ENCODE results near the gene ABCC4. TPM values are rescaled to one million over a fixed set of nuclear protein-coding genes. Genes with fewer than 3 reads are reported as not detected.

Gene ABCC4
- total and polyA plus RNA-seq, 9 of the 15 experiments (the other 6 are each of a cell fraction or from before 2014, with no cell fraction given), result 9.4 to 46.1 (median 25.4) TPM

DNA sequence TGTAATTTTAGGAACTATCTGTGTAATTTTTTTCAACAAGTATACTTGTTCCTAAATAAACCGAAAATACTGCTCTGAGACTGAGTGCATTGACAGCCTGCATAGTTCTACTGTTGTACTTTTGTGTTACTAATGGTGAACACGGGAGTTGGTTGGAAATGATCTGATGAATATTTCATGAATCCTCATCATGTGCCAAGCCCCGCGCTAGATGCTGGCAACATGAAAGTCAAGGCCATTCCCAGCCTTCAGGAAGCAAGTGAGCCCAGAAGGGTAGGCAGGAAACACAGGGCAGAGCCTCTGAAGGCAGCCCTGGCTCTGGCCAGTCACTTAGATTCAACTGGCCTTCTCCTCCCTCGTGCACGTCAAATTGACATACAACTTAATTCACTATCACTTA, 106.1 kb downstream of the ABCC4 start:
- 96% methylated on average over 6 of the region's 6 CpGs for WGBS (ENCODE audit: insufficient coverage, low coverage, missing lambda C conversion rate)
- no peaks in the 10 kb centered on the region for H3K9me1 ChIP-seq (ENCODE audit: control insufficient read depth, insufficient read depth, low read length)
- no peak overlapping the region for H3K4me3 ChIP-seq
- no peak overlapping the region for H3K27ac ChIP-seq (ENCODE audit: extremely low read depth, low read depth, low read length)
- intact Hi-C loops (cut with micrococcal nuclease) (no loop called here), in situ Hi-C loops (cut with MboI) (loop anchor here (10.0 kb wide), 1 partner anchor 100 kb away; no protein-coding TSS in a partner anchor)
- ATAC-seq (no peak), DNase-seq (ENCODE audit: extremely low read depth in 1 of 4, low spot score in 3 of 4) (no peak), FAIRE-seq (no peak)
- H2AFZ ChIP-seq (ENCODE audit: low read depth, low read length), result no peak overlapping the region
- H4K20me1 ChIP-seq (replicated peaks; ENCODE audit: control insufficient read depth, insufficient read depth, low read length), result no peaks in the 10 kb centered on the region; the same call in 1 of the 2 replicates
- no TSS peak for BruUV-seq (replicated peaks)
- peaks cover 53% of the 10 kb centered on the region for H3K36me3 ChIP-seq (ENCODE audit: control insufficient read depth, insufficient read depth, low read length)
- H3K79me2 ChIP-seq (ENCODE audit: control insufficient read depth, insufficient read depth, low read length), result peaks cover 2% of the 10 kb centered on the region; the same call in 2 of the 3 replicates
- CTCF ChIA-PET (ENCODE audit: low intra/inter-chr PET ratio), result no interaction called here
- no peaks in the 10 kb centered on the region for H3K27me3 ChIP-seq (ENCODE audit: control insufficient read depth in 2 of 2, insufficient read depth in 2 of 2, low read length in 2 of 2)
- no peak overlapping the region for H3K4me2 ChIP-seq (ENCODE audit: insufficient read depth, low read length)
- no peaks in the 10 kb centered on the region for H3K9me3 ChIP-seq (replicated peaks; ENCODE audit: control insufficient read depth, insufficient read depth, low read depth, low read length)
- POLR2A ChIA-PET, result no interaction called here
- H3K9ac ChIP-seq (ENCODE audit: insufficient read depth in 1 of 2, low read depth in 2 of 2, low read length in 2 of 2), result no peak overlapping the region
- H3K4me1 ChIP-seq (replicated peaks in 1 of 2; ENCODE audit: control insufficient read depth in 2 of 2, insufficient read depth in 2 of 2, low read length in 2 of 2), result 0 out of 5 replicates have a peak, but pooled peaks cover 0 to 3% of the 10 kb centered on the region in 2 experiments
- TF ChIP-seq, protein P1, sequence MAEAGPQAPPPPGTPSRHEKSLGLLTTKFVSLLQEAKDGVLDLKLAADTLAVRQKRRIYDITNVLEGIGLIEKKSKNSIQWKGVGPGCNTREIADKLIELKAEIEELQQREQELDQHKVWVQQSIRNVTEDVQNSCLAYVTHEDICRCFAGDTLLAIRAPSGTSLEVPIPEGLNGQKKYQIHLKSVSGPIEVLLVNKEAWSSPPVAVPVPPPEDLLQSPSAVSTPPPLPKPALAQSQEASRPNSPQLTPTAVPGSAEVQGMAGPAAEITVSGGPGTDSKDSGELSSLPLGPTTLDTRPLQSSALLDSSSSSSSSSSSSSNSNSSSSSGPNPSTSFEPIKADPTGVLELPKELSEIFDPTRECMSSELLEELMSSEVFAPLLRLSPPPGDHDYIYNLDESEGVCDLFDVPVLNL (CRISPR knock-in tag; IDR thresholded peaks at IDR 0.05; ENCODE audit: low read depth), result no peak
- no peak for TF ChIP-seq CHD2 (IDR thresholded peaks at IDR 0.05; ENCODE audit: low read depth, low read length)
- TF ChIP-seq ZSCAN29 (IDR thresholded peaks at IDR 0.05), result no peak
- no peak for TF ChIP-seq ELF2 (CRISPR knock-in tag; IDR thresholded peaks at IDR 0.05)
- no peak for TF ChIP-seq TCF7L2 (IDR thresholded peaks at IDR 0.05; ENCODE audit: low read depth, low read length)
- TF ChIP-seq MED1 (CRISPR knock-in tag; IDR thresholded peaks at IDR 0.05; ENCODE audit: borderline replicate concordance), result no peak
- TF ChIP-seq, protein P2, sequence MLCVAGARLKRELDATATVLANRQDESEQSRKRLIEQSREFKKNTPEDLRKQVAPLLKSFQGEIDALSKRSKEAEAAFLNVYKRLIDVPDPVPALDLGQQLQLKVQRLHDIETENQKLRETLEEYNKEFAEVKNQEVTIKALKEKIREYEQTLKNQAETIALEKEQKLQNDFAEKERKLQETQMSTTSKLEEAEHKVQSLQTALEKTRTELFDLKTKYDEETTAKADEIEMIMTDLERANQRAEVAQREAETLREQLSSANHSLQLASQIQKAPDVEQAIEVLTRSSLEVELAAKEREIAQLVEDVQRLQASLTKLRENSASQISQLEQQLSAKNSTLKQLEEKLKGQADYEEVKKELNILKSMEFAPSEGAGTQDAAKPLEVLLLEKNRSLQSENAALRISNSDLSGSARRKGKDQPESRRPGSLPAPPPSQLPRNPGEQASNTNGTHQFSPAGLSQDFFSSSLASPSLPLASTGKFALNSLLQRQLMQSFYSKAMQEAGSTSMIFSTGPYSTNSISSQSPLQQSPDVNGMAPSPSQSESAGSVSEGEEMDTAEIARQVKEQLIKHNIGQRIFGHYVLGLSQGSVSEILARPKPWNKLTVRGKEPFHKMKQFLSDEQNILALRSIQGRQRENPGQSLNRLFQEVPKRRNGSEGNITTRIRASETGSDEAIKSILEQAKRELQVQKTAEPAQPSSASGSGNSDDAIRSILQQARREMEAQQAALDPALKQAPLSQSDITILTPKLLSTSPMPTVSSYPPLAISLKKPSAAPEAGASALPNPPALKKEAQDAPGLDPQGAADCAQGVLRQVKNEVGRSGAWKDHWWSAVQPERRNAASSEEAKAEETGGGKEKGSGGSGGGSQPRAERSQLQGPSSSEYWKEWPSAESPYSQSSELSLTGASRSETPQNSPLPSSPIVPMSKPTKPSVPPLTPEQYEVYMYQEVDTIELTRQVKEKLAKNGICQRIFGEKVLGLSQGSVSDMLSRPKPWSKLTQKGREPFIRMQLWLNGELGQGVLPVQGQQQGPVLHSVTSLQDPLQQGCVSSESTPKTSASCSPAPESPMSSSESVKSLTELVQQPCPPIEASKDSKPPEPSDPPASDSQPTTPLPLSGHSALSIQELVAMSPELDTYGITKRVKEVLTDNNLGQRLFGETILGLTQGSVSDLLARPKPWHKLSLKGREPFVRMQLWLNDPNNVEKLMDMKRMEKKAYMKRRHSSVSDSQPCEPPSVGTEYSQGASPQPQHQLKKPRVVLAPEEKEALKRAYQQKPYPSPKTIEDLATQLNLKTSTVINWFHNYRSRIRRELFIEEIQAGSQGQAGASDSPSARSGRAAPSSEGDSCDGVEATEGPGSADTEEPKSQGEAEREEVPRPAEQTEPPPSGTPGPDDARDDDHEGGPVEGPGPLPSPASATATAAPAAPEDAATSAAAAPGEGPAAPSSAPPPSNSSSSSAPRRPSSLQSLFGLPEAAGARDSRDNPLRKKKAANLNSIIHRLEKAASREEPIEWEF (CRISPR knock-in tag; IDR thresholded peaks at IDR 0.05), result no peak
- no peak for TF ChIP-seq SMARCA4 (IDR thresholded peaks at IDR 0.05)
- TF ChIP-seq, protein P3, sequence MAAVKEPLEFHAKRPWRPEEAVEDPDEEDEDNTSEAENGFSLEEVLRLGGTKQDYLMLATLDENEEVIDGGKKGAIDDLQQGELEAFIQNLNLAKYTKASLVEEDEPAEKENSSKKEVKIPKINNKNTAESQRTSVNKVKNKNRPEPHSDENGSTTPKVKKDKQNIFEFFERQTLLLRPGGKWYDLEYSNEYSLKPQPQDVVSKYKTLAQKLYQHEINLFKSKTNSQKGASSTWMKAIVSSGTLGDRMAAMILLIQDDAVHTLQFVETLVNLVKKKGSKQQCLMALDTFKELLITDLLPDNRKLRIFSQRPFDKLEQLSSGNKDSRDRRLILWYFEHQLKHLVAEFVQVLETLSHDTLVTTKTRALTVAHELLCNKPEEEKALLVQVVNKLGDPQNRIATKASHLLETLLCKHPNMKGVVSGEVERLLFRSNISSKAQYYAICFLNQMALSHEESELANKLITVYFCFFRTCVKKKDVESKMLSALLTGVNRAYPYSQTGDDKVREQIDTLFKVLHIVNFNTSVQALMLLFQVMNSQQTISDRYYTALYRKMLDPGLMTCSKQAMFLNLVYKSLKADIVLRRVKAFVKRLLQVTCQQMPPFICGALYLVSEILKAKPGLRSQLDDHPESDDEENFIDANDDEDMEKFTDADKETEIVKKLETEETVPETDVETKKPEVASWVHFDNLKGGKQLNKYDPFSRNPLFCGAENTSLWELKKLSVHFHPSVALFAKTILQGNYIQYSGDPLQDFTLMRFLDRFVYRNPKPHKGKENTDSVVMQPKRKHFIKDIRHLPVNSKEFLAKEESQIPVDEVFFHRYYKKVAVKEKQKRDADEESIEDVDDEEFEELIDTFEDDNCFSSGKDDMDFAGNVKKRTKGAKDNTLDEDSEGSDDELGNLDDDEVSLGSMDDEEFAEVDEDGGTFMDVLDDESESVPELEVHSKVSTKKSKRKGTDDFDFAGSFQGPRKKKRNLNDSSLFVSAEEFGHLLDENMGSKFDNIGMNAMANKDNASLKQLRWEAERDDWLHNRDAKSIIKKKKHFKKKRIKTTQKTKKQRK (IDR thresholded peaks at IDR 0.05; ENCODE audit: borderline replicate concordance, low read depth, low read length), result no peak
- no peak for TF ChIP-seq ZNF41 (CRISPR knock-in tag; conservative IDR thresholded peaks at IDR 0.05)
- TF ChIP-seq GABPB2 (CRISPR knock-in tag; conservative IDR thresholded peaks at IDR 0.05), result no peak
- TF ChIP-seq, protein P4, sequence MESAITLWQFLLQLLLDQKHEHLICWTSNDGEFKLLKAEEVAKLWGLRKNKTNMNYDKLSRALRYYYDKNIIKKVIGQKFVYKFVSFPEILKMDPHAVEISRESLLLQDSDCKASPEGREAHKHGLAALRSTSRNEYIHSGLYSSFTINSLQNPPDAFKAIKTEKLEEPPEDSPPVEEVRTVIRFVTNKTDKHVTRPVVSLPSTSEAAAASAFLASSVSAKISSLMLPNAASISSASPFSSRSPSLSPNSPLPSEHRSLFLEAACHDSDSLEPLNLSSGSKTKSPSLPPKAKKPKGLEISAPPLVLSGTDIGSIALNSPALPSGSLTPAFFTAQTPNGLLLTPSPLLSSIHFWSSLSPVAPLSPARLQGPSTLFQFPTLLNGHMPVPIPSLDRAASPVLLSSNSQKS (CRISPR knock-in tag; IDR thresholded peaks at IDR 0.05), result no peak

Measured in K562 (cell line).